ENCODE data around the gene GARS1. TPM values are rescaled to one million over a fixed set of nuclear protein-coding genes. Genes with fewer than 3 reads are reported as not detected.

The GARS1 gene
- total and polyA plus RNA-seq, 4 donors, result 43.3 to 73.6 (median 67.8) TPM

DNA sequence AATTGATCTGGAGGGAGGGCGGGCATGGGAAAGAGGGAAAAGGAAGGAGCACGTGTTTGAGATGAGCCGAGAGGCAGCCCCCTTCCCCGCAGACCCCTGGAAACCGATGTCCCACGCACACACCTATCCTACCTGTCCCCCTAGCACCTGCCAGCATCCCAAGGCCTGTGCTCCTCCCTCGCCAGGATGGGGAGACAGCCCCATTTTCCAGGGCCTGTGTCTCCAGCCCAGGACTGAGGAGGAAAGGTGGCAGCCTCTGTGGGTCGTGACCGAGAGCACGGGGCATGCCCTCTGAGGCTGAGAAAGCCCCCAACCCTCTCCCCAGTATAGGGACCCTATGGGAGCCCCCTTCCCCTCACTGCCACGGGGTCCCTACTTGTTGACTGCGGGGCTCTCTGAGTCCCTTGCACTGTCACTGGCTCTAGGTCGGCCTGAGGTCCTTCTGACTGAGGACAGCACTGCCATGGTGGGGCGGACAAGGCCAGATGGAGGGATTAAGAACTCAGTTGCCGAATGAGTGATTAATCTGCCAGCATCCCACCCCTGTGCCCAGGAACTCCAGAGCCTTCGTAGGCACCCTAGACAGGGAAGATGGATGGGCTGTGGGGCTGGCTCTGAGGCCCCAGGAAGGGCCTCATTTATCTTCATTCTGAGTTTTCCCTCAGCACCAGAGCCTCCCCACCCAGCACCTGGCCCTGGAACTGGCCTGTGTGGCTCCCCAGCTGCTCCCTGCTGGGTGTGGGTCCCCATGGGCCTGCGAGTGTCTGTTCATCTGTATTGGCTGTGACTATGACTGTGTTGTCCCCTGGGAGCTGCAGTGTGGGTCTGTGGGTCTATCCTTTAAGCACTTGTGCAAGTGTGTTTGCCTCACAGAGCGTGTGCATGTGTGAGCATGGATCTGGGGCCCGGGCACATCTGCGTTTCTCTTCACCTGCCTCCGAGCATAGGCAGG, 61.6 kb downstream of the GARS1 start:
- Histone ChIP-seq H3K9ac (ENCODE audit: low read depth in 1 of 2, low read length in 2 of 2) (no peak overlapping the region), H3K27me3 (ENCODE audit: control insufficient read depth in 4 of 4, insufficient read depth in 4 of 4, low read length in 3 of 4) (no peaks in the 10 kb centered on the region), H3K9me3 (ENCODE audit: control insufficient read depth in 4 of 4, low read length in 3 of 4) (no peaks in the 10 kb centered on the region), H3K36me3 (ENCODE audit: control insufficient read depth in 4 of 4, insufficient read depth in 3 of 4, low read depth in 1 of 4, low read length in 3 of 4) (no peaks in the 10 kb centered on the region), H3K4me1 (ENCODE audit: control insufficient read depth in 4 of 4, insufficient read depth in 4 of 4, low read length in 3 of 4) (no peaks in the 10 kb centered on the region), H3K4me3 (ENCODE audit: low read depth in 1 of 3, low read length in 3 of 3) (no peak overlapping the region), H3K27ac (ENCODE audit: low read depth in 1 of 2, low read length in 2 of 2) (no peak overlapping the region)
- DNase-seq (ENCODE audit: low spot score), result no peak
- no peak for TF ChIP-seq JUND (IDR thresholded peaks at IDR 0.05)
- 87% methylated on average over 21 of the region's 21 CpGs for WGBS

DNA sequence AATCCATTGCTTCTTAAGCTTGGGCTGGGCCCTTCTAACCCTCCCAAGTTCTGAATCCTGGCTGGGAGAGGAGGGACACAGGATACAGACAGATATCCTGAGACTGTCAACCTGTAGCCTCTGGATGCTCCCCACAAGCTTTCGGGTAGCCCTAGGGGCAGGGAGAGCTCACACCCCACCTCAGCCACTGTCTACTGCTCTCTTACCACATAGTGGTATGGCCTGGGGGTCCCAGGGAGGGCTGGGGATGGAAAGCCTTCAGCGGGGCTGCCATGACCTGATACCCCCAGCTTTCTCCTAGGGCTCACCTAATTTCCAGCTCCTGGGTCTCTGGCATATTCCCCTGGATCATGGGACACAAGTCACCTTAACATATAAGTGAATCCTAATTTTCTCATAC, 62.5 kb downstream of the GARS1 start:
- Histone ChIP-seq H3K9me3 (ENCODE audit: control insufficient read depth in 4 of 4, low read length in 3 of 4) (no peaks in the 10 kb centered on the region), H3K27me3 (ENCODE audit: control insufficient read depth in 4 of 4, insufficient read depth in 4 of 4, low read length in 3 of 4) (no peaks in the 10 kb centered on the region), H3K9ac (ENCODE audit: low read depth in 1 of 2, low read length in 2 of 2) (no peak overlapping the region), H3K4me3 (ENCODE audit: low read depth in 1 of 3, low read length in 3 of 3) (no peak overlapping the region), H3K27ac (ENCODE audit: low read depth in 1 of 2, low read length in 2 of 2) (no peak overlapping the region), H3K36me3 (ENCODE audit: control insufficient read depth in 4 of 4, insufficient read depth in 3 of 4, low read depth in 1 of 4, low read length in 3 of 4) (no peaks in the 10 kb centered on the region), H3K4me1 (ENCODE audit: control insufficient read depth in 4 of 4, insufficient read depth in 4 of 4, low read length in 3 of 4) (no peaks in the 10 kb centered on the region)
- TF ChIP-seq, protein P1, sequence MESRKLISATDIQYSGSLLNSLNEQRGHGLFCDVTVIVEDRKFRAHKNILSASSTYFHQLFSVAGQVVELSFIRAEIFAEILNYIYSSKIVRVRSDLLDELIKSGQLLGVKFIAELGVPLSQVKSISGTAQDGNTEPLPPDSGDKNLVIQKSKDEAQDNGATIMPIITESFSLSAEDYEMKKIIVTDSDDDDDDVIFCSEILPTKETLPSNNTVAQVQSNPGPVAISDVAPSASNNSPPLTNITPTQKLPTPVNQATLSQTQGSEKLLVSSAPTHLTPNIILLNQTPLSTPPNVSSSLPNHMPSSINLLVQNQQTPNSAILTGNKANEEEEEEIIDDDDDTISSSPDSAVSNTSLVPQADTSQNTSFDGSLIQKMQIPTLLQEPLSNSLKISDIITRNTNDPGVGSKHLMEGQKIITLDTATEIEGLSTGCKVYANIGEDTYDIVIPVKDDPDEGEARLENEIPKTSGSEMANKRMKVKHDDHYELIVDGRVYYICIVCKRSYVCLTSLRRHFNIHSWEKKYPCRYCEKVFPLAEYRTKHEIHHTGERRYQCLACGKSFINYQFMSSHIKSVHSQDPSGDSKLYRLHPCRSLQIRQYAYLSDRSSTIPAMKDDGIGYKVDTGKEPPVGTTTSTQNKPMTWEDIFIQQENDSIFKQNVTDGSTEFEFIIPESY (IDR thresholded peaks at IDR 0.05), result no peak
- TF ChIP-seq GABPA (IDR thresholded peaks at IDR 0.05 in 1 of 2, conservative IDR thresholded peaks at IDR 0.05 in 1 of 2) (no peak), HNF4G (IDR thresholded peaks at IDR 0.05) (no peak), MAX (IDR thresholded peaks at IDR 0.05) (no peak), RXRA (IDR thresholded peaks at IDR 0.05) (no peak), FOXA1 (IDR thresholded peaks at IDR 0.05) (no peak), RAD21 (IDR thresholded peaks at IDR 0.05) (no peak), YY1 (IDR thresholded peaks at IDR 0.05) (no peak), FOXA2 (IDR thresholded peaks at IDR 0.05) (no peak)
- TF ChIP-seq, protein P2, sequence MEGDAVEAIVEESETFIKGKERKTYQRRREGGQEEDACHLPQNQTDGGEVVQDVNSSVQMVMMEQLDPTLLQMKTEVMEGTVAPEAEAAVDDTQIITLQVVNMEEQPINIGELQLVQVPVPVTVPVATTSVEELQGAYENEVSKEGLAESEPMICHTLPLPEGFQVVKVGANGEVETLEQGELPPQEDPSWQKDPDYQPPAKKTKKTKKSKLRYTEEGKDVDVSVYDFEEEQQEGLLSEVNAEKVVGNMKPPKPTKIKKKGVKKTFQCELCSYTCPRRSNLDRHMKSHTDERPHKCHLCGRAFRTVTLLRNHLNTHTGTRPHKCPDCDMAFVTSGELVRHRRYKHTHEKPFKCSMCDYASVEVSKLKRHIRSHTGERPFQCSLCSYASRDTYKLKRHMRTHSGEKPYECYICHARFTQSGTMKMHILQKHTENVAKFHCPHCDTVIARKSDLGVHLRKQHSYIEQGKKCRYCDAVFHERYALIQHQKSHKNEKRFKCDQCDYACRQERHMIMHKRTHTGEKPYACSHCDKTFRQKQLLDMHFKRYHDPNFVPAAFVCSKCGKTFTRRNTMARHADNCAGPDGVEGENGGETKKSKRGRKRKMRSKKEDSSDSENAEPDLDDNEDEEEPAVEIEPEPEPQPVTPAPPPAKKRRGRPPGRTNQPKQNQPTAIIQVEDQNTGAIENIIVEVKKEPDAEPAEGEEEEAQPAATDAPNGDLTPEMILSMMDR (IDR thresholded peaks at IDR 0.05; ENCODE audit: low read depth, low read length, missing input control), result no peak
- no peak for DNase-seq (ENCODE audit: low spot score)
- 96% methylated on average over 2 of the region's 2 CpGs for WGBS

- no peaks in the 10 kb centered on the region for H3K36me3 ChIP-seq (ENCODE audit: control insufficient read depth in 4 of 4, insufficient read depth in 3 of 4, low read depth in 1 of 4, low read length in 3 of 4)
- no peaks in the 10 kb centered on the region for H3K4me1 ChIP-seq (ENCODE audit: control insufficient read depth in 4 of 4, insufficient read depth in 4 of 4, low read length in 3 of 4)
- DNase-seq (ENCODE audit: low spot score), result no peak
- H3K4me3 ChIP-seq (ENCODE audit: low read depth in 1 of 3, low read length in 3 of 3), result no peak overlapping the region
- no peaks in the 10 kb centered on the region for H3K27me3 ChIP-seq (ENCODE audit: control insufficient read depth in 4 of 4, insufficient read depth in 4 of 4, low read length in 3 of 4)
- 80% methylated on average over 3 of the region's 3 CpGs for WGBS
- no peaks in the 10 kb centered on the region for H3K9me3 ChIP-seq (ENCODE audit: control insufficient read depth in 4 of 4, low read length in 3 of 4)
- H3K27ac ChIP-seq (ENCODE audit: low read depth in 1 of 2, low read length in 2 of 2), result no peak overlapping the region
- H3K9ac ChIP-seq (ENCODE audit: low read depth in 1 of 2, low read length in 2 of 2), result no peak overlapping the region
- no peak for TF ChIP-seq HNF4A (conservative IDR thresholded peaks at IDR 0.05)
- TF ChIP-seq FOXA2 (IDR thresholded peaks at IDR 0.05), result no peak
- TF ChIP-seq JUND (IDR thresholded peaks at IDR 0.05), result no peak
- no peak for TF ChIP-seq HNF4G (IDR thresholded peaks at IDR 0.05)
- TF ChIP-seq RAD21 (IDR thresholded peaks at IDR 0.05), result no peak
- no peak for TF ChIP-seq GABPA (IDR thresholded peaks at IDR 0.05 in 1 of 2, conservative IDR thresholded peaks at IDR 0.05 in 1 of 2)
- TF ChIP-seq MAX (IDR thresholded peaks at IDR 0.05), result no peak
- TF ChIP-seq, protein P2 (IDR thresholded peaks at IDR 0.05; ENCODE audit: low read depth, low read length, missing input control), result no peak
- TF ChIP-seq EGR1 (IDR thresholded peaks at IDR 0.05; ENCODE audit: low read depth in 2 of 2), result no peak
- TF ChIP-seq FOXA1 (IDR thresholded peaks at IDR 0.05), result no peak
- TF ChIP-seq YY1 (IDR thresholded peaks at IDR 0.05), result no peak
- TF ChIP-seq, protein P1 (IDR thresholded peaks at IDR 0.05), result no peak
These were observed 63.9 kb downstream of the GARS1 start for GRCh38 chr7:30658479-30659074.
